K562 (cell line): ENCODE data around the gene RFX3. TPM values are rescaled to one million over a fixed set of nuclear protein-coding genes. Genes with fewer than 3 reads are reported as not detected.

Source experiments
- DPF2 ChIP-seq: fragments of 450-650 bp; IDR thresholded peaks from 2 replicates; pipeline ENCODE4 v1.6.1; 2016
- FOXO4 ChIP-seq: fragments of 450-650 bp; formaldehyde crosslinking; IDR thresholded peaks from 2 replicates; pipeline ENCODE4 v1.4.0; 2020; ENCODE audit warnings: mild to moderate bottlenecking, moderate library complexity
- HDAC2 ChIP-seq: fragments of 450-650 bp; IDR thresholded peaks from 2 replicates; pipeline ENCODE4 v1.6.1; 2016; ENCODE audit warnings: mild to moderate bottlenecking
- MAFF ChIP-seq: IDR thresholded peaks from 2 replicates; pipeline ENCODE4 v1.6.1; 2012; ENCODE audit warnings: low read length, improper control_type of control experiment
- MECOM ChIP-seq: fragments of 250-450 bp; sonication (Bioruptor Pico); IDR thresholded peaks from 2 replicates; pipeline ENCODE4 v1.8.0; 2022; ENCODE audit warnings: inconsistent platforms
- MTF1 ChIP-seq: fragments of 250-450 bp; sonication (Bioruptor Pico); IDR thresholded peaks from 2 replicates; pipeline ENCODE4 v1.9.0; 2021; ENCODE audit warnings: moderate library complexity, mild to moderate bottlenecking, inconsistent platforms, borderline replicate concordance
- NBN ChIP-seq: fragments of 450-650 bp; IDR thresholded peaks from 2 replicates; pipeline ENCODE4 v1.6.1; 2016; ENCODE audit warnings: low read depth, mild to moderate bottlenecking
- NCOR1 ChIP-seq: fragments of 450-650 bp; IDR thresholded peaks from 2 replicates; pipeline ENCODE4 v1.6.1; 2016; ENCODE audit warnings: mild to moderate bottlenecking, moderate library complexity
- RBM15 ChIP-seq: fragments of 200-400 bp; formaldehyde crosslinking; IDR thresholded peaks from 2 replicates; pipeline ENCODE4 v1.6.1; 2018; ENCODE audit warnings: mild to moderate bottlenecking, low read length, moderate library complexity; ENCODE audit not compliant: insufficient read depth
- RBM17 ChIP-seq: fragments of 200-400 bp; formaldehyde crosslinking; IDR thresholded peaks from 2 replicates; pipeline ENCODE4 v1.6.1; 2017; ENCODE audit warnings: low read depth, mild to moderate bottlenecking, low read length, borderline replicate concordance
- RBM39 ChIP-seq: fragments of 200-400 bp; formaldehyde crosslinking; optimal IDR thresholded peaks from 2 replicates; pipeline ENCODE3; 2018; ENCODE audit warnings: low read depth, low read length
- RFX5 ChIP-seq: IDR thresholded peaks from 2 replicates; pipeline ENCODE4 v1.6.1; 2011; ENCODE audit warnings: low read depth, mild to moderate bottlenecking, improper control_type of control experiment, low read length
- SMARCE1 ChIP-seq: fragments of 450-650 bp; IDR thresholded peaks from 2 replicates; pipeline ENCODE4 v1.7.1; 2016; ENCODE audit warnings: mild to moderate bottlenecking
- THRAP3 ChIP-seq: fragments of 450-650 bp; IDR thresholded peaks from 2 replicates; pipeline ENCODE4 v1.6.1; 2016; ENCODE audit warnings: mild to moderate bottlenecking, inconsistent platforms, borderline replicate concordance
- TRIM28 ChIP-seq: fragments of 450-650 bp; IDR thresholded peaks from 2 replicates; pipeline ENCODE4 v1.6.1; 2017
- YBX1 ChIP-seq: fragments of 450-650 bp; IDR thresholded peaks from 2 replicates; pipeline ENCODE4 v1.7.1; 2016; ENCODE audit warnings: mild to moderate bottlenecking
- ZBTB7A ChIP-seq: IDR thresholded peaks from 2 replicates; pipeline ENCODE4 v1.6.1; 2011; ENCODE audit warnings: low read depth, mild to moderate bottlenecking, low read length, moderate library complexity, borderline replicate concordance; ENCODE audit not compliant: control insufficient read depth
- ZNF311 ChIP-seq: fragments of 250-450 bp; sonication (Bioruptor Pico); IDR thresholded peaks from 2 replicates; pipeline ENCODE4 v1.4.0; 2020; ENCODE audit warnings: mild to moderate bottlenecking, moderate library complexity
- ZNF449 ChIP-seq: fragments of 250-450 bp; sonication (Bioruptor Pico); IDR thresholded peaks from 2 replicates; pipeline ENCODE4 v1.8.0; 2022; ENCODE audit warnings: moderate library complexity, mild to moderate bottlenecking, inconsistent platforms
- ZNF77 ChIP-seq: fragments of 250-450 bp; sonication (Bioruptor Pico); IDR thresholded peaks from 2 replicates; pipeline ENCODE4 v1.5.0; 2020
- polyA plus RNA-seq, 8 experiments: library from polyadenylated mRNA; depleted of rRNA in 4 of 8; stranded (reverse) in 5 of 8; unstranded in 3 of 8; fragments of >200 nt; fragmentation: Nextera tagmentation in 2 of 8; fragmentation: Illumina TruSeq in 1 of 8; extraction: Ambion mirVana in 2 of 8; extraction: Trizol in 1 of 8; gene quantifications; 2 replicates each; pipeline versions ENCODE4 v1.2.1 to v1.2.3, GENCODE V29; 2011 to 2014; ENCODE audit warnings: inconsistent platforms in 1 of 8, missing spikeins in 1 of 8
- total RNA-seq, 7 experiments: library from RNA; depleted of rRNA in 6 of 7; stranded (reverse); fragments of >200 nt in 6 of 7; fragmentation: Illumina TruSeq in 2 of 7; extraction: Trizol in 2 of 7; gene quantifications; 2 replicates each; pipeline versions ENCODE4 v1.2.1 to v1.2.3, GENCODE V29; 2011 to 2021; ENCODE audit warnings: low replicate concordance in 1 of 7
- TF ChIP-seq, protein P1 (sequence below), 2 experiments: fragments of 450-650 bp in 1 of 2; sonication (generic) in 1 of 2; formaldehyde crosslinking in 1 of 2; IDR thresholded peaks in 1 of 2; conservative IDR thresholded peaks in 1 of 2; 2 replicates each; pipeline versions ENCODE4 v1.6.1 to v1.8.1; 2016 to 2023; ENCODE audit warnings: mild to moderate bottlenecking in 2 of 2, moderate library complexity in 2 of 2, inconsistent platforms in 1 of 2, missing genetic modification reagents in 1 of 2
- TF ChIP-seq, protein P2 (sequence below): IDR thresholded peaks from 2 replicates; pipeline ENCODE4 v1.6.1; 2011; ENCODE audit not compliant: insufficient read length; ENCODE audit errors: extremely low read depth

Gene RFX3
- total and polyA plus RNA-seq, 9 of the 15 experiments (the other 6 are each of a cell fraction or from before 2014, with no cell fraction given): 0.86 to 4.9 (median 2.0) TPM

GRCh38 chr9:3507395-3508077 lies 18.3 kb downstream of the RFX3 start (continued):
- TF ChIP-seq, protein P1, sequence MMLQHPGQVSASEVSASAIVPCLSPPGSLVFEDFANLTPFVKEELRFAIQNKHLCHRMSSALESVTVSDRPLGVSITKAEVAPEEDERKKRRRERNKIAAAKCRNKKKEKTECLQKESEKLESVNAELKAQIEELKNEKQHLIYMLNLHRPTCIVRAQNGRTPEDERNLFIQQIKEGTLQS (IDR thresholded peaks at IDR 0.05): no peak
- TF ChIP-seq, protein P1 (CRISPR knock-in tag; conservative IDR thresholded peaks at IDR 0.05): no peak
- no peak for TF ChIP-seq YBX1
- TF ChIP-seq RBM17: no peak
- TF ChIP-seq FOXO4 (CRISPR knock-in tag): no peak
- TF ChIP-seq THRAP3: no peak
- TF ChIP-seq NBN: no peak
- TF ChIP-seq NCOR1: no peak
- TF ChIP-seq SMARCE1: peak; percentile 59; the same call in 1 of the 2 replicates
- no peak for TF ChIP-seq ZNF449
- TF ChIP-seq RBM39: no peak
- no peak for TF ChIP-seq RBM15
- no peak for TF ChIP-seq DPF2
- TF ChIP-seq MAFF: no peak
- no peak for TF ChIP-seq RFX5
- no peak for TF ChIP-seq ZNF77 (CRISPR knock-in tag)
- no peak for TF ChIP-seq MTF1 (CRISPR knock-in tag)
- no peak for TF ChIP-seq TRIM28
- no peak for TF ChIP-seq MECOM (CRISPR knock-in tag)
- TF ChIP-seq ZBTB7A: no peak
- no peak for TF ChIP-seq HDAC2
- no peak for TF ChIP-seq ZNF311
- TF ChIP-seq, protein P2, sequence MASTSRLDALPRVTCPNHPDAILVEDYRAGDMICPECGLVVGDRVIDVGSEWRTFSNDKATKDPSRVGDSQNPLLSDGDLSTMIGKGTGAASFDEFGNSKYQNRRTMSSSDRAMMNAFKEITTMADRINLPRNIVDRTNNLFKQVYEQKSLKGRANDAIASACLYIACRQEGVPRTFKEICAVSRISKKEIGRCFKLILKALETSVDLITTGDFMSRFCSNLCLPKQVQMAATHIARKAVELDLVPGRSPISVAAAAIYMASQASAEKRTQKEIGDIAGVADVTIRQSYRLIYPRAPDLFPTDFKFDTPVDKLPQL: no peak
